ENCODE measurements around the gene ENTPD6.
"Not testable (repeated sequence)": the region's sequence is repeated elsewhere in the genome, so short reads cannot be mapped to it uniquely, and the experiment has no call there.

The ENTPD6 gene

DNA sequence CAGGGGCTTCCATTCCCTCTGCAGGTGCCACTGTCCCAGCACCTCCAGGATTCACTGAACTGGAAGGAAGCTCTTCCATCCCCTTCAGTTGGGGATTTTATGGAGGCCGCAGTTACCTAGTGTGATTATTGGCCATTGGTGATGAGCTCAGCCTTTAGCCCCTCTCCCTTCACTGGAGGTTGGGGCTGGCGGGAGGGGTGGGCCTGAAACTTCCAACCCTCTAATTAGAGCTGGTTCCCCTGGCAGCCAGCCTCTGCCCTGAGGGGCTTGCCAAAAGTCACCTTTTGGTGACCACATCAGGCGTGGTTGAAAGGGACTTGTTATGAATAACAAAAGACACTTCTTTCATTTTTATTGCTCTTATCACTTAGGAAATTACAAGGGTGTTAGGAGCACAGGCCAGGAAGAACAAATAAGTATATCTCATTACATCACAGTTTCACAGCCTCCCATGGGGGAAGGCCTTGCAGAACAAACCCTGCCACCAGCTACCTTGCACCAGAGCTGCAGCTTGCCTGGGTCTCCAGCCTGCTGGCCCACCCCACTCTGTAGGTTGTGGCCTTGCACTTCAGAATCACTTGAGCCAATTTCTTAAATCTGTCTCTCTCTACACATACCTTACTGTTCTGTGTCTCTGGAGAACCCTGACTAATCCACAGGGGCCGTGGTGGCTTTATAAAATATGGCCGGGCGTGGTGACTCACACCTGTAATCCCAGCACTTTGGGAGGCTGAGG lies 57.3 kb downstream of the ENTPD6 start:
- DNase-seq (ENCODE audit: extremely low read depth in 1 of 2, low read depth in 1 of 2): no peak

DNA sequence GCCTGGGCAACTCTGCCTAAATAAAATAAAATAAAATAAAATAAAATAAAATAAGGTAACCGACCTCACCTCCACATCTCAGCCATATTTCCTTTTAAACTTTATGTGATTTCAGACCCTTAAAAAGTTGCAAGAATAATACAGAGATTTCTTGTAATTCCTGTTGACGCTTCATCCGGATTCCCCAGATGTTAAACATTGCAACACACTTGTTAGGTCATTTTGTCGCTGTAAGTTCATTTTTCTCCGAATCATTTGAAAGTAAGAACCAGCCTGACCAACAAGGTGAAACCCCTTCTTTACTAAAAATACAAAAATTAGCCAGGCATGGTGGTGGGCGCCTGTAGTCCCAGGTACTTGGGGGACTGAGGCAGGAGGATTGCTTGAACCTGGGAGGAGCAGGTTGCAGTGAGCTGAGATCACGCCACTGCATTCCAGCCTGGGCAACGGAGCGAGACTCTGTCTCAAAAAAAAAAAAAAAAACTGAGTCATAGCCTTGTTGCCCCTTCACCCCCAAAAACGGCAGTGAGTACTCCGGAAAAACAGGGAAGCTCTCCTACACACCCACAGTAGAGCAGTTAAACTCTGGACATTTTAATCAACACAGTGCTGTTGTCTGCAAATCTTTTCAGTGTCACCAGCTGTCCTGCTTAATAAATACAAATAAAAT lies 58.2 kb downstream of the ENTPD6 start:
- DNase-seq (ENCODE audit: extremely low read depth in 1 of 2, low read depth in 1 of 2): no peak

GRCh38 chr20:25254571-25254970 lies 59.1 kb downstream of the ENTPD6 start:
- DNase-seq (ENCODE audit: extremely low read depth in 1 of 2, low read depth in 1 of 2): no peak

DNA sequence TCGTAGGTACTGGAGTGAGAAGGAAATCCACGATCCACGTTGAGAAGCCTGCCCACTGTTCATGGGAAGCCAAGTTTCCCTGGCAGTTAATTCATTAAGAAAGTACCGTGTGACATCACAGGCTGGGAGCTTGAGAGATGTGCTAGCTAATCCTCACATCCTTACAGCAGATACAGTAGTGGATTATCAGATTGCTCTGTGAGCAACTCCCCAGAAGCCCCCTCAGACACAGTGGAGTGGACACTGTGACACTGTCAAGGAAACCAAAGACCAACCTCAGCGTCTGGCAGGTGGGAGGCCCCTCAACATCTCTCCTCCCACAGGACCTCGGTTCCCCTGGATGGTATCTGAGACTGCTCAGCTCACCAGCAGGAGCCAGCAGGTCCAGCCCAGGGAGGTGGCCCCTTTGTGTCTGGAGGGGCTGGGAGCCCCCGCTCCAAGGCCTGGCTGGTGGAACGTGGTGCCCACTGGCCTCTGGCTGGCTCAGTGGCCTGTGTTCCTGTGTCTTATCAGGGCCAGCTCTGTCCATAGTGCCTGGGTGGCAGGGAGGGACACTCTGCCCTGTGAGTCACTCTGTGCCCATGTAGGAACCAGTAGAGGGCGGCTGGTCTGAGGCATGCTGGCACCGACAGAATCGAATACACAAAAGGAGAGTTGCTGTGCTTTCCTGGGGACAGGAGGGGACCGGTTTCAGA lies 59.6 kb downstream of the ENTPD6 start:
- no peak for DNase-seq (ENCODE audit: extremely low read depth in 1 of 2, low read depth in 1 of 2)

DNA sequence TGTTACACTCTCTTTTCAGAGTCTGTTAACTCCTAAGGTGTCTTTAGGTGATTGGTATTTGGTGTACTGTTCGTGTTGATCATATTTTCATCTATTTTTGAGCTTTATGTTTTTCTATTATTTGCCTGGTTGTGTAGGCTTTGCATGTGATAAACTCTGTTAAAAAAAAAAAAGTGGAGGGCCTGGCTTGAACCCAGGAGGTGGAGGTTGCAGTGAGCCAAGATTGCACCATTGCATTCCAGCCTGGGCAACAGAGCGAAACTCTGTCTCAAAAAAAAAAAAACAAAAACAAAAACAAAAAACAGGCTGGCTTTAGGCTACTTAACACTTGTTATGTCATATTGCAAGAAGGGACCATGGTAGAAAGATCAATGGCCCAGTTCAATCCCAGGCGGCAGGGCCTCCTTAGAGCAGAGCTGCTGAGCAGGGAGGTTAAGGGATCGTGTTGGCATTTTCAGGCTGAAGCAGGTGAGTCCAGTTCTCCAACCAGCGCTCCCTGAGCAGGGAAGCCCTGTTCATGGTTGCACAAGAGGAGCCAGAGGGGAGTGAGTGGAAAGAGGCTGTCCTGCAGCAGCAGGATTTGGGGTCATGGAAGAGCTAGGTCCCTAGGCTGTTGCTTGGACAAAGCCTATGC lies 60.8 kb downstream of the ENTPD6 start:
- no peak for DNase-seq (ENCODE audit: extremely low read depth in 1 of 2, low read depth in 1 of 2)

DNA sequence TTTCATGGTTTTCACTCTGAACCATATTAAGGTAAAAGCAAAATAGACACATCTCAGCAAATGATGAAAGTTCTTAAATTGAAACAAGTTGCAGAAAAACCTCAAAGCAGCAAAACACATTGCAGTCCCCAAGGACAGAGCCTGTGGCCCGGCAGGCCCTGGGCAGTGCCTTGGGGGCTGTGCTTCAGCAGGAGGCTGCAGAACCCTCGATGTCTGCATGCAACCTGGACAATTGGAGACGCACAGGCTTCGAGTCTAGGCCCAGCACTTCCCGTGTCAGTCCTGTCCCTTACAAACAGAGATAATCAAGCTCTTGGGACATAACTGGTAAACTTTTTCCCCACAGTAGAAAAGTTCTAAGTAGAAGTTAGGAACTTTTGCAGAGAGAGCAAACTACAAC lies 61.6 kb downstream of the ENTPD6 start:
- no peak for DNase-seq (ENCODE audit: extremely low read depth in 1 of 2, low read depth in 1 of 2)

DNA sequence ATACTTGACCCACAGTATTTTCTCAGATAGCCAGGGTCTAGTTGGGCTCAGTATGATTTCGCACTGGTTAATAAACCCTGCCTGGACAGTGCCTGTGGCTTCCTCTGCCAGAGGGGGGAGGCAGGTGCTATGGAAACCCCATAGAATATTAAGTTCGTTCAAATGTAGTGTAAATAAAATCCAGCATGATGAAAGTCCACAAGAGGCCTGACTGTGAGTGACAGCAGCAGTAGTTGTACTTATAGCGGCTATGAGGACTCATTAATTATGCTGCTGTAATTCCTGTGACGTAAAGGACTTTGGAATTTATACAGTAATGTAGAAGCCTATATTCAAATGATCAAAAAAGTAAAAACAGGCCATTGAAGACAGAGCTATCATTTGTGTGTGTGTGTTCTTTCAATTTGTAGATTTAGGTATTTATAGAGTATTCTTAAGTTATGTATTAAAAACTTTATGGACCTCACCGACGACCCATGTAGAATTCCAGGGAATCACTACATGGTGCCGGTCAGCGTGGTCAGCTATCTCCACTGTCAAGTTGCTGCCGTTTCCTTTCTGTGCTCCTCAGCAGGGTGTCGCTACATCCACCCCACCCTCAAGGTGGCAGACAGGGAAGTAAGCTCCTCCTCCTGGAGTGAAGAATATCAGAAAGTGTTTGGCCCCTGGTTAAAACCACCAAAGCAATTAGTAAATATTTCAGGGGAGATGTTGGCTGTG lies 62.4 kb downstream of the ENTPD6 start:
- DNase-seq (ENCODE audit: extremely low read depth in 1 of 2, low read depth in 1 of 2): no peak

- DNase-seq (ENCODE audit: extremely low read depth in 1 of 2, low read depth in 1 of 2): no peak
These were observed 62.9 kb downstream of the ENTPD6 start for GRCh38 chr20:25258476-25258805.

DNA sequence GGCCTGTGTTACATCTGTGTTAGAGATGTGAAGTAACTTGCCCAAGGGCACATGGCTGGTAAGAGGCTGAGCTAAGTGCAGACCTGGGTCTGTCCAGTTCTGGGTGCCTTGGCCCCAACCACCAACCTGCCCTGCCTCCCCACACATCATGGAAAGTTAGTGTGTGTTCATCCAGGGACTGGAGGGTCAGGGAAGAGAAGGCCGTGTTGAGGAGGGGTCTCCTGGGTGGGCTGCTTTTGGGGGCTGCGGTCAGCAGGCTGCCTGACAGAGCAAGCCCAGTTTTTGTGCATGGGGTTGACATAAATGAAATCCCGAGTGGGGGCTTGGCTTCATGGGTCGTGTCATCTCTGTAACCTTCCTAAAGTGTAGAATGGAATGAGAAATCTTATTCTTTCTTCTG lies 63.3 kb downstream of the ENTPD6 start:
- no peak for DNase-seq (ENCODE audit: extremely low read depth in 1 of 2, low read depth in 1 of 2)

DNA sequence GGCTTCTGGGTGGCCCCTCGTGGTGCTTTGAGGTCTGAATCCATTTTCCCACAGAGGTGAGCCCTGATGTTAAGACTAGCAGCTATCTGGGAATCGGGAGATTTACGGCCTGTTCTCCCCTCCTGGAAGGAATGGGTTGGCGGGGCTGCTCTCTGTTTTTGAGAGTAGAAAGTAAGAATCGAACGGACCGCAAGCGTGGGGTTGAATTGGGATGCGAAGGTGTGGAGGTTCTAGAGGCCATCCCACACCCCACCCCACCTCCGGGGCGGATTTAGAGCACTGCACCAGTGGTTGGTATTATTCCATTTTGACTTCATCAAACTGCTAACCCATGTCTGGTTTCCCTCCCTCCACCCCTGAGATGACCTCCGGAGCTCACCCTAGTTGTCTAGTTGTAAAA lies 63.8 kb downstream of the ENTPD6 start:
- DNase-seq (ENCODE audit: extremely low read depth in 1 of 2, low read depth in 1 of 2): no peak

DNA sequence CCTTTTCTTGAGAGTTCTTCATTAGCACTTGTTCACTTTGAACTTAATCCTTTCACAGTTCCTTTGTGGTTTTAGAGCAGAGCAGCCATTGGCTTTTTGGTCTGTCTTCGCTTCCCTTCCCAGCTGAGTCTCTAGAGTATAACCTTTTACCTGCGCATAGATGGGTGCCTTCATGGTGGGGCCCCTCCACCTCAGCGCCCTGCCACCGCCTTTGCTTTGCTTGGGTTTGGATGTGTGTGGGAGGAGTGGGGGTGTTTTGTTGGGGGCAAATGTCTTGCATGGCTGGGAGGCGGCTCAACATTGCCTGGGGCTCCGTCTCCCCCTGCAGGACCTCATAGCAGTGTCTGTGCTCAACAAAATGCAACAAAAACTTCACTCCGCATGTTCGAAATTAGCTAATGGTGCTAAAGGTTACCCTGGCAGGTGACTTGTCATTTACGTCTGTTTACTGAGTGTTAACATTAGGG lies 64.3 kb downstream of the ENTPD6 start:
- DNase-seq (ENCODE audit: extremely low read depth in 1 of 2, low read depth in 1 of 2): no peak

GRCh38 chr20:25260770-25261437 lies 65.4 kb downstream of the ENTPD6 start:
- DNase-seq (ENCODE audit: extremely low read depth in 1 of 2, low read depth in 1 of 2): not testable (repeated sequence)

DNA sequence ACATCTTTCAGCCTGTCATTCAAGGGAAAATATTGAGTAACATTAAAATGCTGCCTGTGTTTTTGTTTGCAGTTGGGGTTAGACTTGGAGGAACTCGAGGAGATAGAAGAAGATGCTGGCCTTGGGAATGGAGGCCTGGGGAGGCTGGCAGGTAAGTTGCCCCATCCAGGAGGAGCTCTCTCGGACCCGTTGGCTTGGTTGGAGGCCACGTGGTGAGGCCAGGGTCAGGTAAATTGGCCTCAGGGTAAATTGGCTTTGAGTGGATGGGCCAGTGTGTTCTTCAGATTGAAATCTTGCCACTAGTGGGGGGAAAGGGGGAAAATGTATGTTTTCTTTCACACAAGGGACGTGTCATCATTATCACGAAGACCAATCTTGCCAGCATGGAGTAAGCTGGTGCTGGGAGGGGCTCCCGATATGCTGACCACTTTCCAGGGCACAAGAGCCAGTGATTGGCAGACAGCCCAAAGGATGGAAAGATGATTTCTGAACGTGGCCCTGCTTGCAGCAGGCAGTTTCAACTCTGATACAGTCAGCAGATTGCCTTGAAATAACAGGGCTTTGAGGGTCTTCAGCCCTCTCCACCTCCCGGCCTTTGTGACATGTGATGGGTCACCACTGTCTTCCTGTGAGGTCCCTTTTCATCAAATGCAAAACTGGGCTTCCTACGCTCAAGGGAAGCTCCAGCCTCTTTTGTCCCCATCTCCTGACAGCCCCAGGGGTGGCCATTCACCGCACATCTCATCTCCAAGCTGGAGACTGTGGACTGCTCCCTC lies 73.7 kb downstream of the ENTPD6 start:
- no peak for DNase-seq (ENCODE audit: extremely low read depth in 1 of 2, low read depth in 1 of 2)

DNA sequence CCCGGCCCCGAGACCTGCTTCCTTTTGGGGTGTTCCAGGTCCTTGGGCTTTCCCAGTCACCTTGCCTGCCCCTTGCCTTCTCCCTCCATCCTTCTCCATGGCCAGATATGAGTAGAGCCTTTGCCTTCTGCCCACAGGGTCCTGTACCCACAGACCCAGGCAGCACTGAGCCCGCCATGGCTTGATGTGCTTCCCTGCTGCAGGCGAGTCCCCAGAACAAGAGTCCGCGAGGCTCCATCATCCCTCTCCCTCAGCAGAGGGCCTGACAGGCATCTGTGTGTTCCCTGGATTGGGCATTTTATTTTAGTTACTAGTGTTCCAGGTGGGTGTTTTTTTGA lies 74.3 kb downstream of the ENTPD6 start:
- no peak for DNase-seq (ENCODE audit: extremely low read depth in 1 of 2, low read depth in 1 of 2)

DNA sequence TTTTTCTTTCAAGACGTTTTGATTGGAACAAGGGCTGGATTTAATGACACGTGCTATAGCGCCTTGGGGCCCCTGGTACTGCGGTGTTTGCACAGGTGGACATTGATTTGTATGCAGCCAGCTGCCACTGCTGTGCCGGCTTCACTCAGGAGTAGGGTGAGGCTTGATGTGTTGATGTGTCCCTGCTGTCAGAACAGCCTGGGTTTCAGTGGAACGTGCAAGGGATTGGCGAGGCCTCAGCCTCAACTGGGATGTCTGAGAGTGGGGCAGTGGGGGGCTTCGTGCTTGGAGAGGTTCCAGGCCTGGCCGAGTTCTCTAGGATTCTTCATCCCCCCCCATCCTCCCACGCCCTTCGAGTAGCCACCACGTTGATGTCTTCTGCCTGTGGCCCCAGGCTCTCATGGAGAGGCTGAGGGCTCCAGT lies 75.3 kb downstream of the ENTPD6 start:
- DNase-seq (ENCODE audit: extremely low read depth in 1 of 2, low read depth in 1 of 2): no peak

DNA sequence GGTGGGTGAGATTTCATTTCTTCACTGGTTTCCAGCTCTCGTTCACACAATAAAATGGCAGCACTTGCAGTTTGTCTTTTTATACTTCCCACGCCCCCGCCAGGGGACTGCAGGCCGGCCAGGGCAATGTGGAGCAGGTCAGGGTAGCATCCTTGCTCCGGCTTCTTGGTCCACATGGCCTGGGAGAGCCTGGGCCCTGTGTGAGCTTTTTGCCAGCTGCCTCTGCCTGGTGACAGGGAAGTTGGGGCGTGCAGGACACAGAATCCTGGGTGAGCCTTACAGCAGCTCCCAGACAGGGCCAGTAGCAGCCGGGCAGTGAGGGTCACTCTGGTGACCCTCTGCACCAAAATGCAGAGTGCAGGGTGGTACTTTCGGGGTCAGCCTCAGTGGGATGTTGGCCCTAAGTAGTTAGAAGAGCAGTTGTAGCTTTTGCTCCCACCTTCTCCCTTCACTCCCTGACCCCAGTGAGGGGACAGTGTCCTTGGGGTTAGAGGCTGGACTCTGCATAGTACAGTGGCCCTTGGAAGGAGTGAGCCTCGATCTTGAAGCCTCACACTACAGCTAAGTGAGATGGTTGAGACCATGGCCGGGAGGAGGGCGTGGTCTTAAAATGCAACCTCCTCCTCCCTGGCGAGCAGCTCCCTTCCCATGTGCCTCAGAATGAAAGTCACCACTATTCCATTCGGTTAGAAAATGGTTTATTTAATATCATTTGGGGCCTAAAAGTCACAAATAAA lies 76.1 kb downstream of the ENTPD6 start:
- DNase-seq (ENCODE audit: extremely low read depth in 1 of 2, low read depth in 1 of 2): no peak

DNA sequence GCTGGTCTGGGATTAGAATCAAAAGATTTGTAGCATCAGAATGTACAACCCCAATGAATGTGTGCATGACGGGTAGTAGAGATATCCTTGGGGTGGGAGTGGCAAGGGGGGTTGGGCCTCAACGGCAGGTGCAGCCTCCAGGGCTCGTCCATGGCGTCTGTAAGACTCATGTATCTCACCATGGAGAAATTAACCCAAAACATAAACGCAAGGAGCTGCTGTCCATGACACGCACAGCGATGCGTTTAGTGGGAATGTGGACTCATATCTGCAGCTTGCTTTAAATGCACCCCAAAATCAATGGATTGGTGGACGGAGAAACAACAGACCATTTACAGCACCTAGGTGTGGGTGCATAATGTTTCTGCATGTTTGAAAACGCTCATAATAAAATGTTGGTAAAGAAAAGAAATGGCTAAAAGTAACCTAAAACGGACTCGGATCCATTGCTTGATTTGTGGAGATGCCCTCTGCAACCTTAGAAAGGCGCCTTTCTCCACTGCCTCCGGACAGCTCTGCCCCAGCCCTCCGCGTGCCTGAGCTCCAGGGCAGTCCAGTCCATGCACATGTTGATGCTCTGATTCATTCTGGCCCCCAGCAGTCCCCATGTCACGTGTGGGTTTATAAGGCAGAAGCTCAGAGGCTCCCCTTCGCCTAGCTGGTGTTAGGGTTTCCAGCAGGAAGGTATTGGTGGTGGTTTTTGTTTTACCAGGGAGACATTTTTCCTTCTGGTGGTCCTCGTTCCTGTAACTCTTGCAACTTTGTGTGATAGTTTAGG lies 76.9 kb downstream of the ENTPD6 start:
- no peak for DNase-seq (ENCODE audit: extremely low read depth in 1 of 2, low read depth in 1 of 2)

DNA sequence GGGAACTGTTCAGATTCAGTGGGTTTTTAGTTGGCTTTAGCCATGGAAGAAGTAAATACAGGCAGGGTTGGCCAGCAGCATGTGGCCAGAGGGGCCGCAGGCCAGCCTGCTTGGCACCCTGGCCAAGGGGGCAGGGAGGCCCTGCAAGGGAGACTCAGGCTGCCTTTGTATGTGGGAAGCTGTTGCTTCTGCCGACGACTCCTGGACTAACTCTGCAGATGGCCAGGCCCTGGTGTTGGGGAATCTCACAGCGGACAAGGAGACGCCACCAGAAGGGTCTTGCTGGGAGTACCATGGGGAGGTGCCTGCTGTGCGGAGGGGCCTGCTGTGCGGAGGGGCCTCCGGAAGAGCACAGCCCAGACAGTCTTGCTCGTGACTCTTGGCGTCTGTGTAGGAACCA lies 77.5 kb downstream of the ENTPD6 start:
- DNase-seq (ENCODE audit: extremely low read depth in 1 of 2, low read depth in 1 of 2): no peak
